NT2/D1 (cell line): ENCODE data around the gene PTER.

Experiments used
- SUZ12 ChIP-seq: IDR thresholded peaks from 2 replicates; pipeline ENCODE4 v1.6.1; 2011; ENCODE audit not compliant: insufficient read length, insufficient read depth; ENCODE audit errors: extremely low read depth
- YY1 ChIP-seq: IDR thresholded peaks from 2 replicates; pipeline ENCODE4 v1.6.1; 2011; ENCODE audit not compliant: insufficient read length, insufficient read depth
- ZNF274 ChIP-seq: IDR thresholded peaks from 2 replicates; pipeline ENCODE4 v1.6.1; 2011; ENCODE audit warnings: mild to moderate bottlenecking, low read depth, low read length

- no peak for TF ChIP-seq SUZ12
- TF ChIP-seq ZNF274 = no peak
- no peak for TF ChIP-seq YY1
Observed at GRCh38 chr10:16545116-16545736, 108.4 kb downstream of the PTER start.
